Pancreas (tissue), 10 donors: ENCODE data around the gene SV2C. TPM values are rescaled to one million over a fixed set of nuclear protein-coding genes. Genes with fewer than 3 reads are reported as not detected.

ENCODE experiments used
- ATAC-seq, 4 donors: fragments of 200-7000 bp; cut with Tn5 transposase; one replicate each; pipeline versions ENCODE4 v1.8.0 to v1.9.1; 2020; ENCODE audit warnings: mild to moderate bottlenecking in 4 of 4, moderate library complexity in 4 of 4
- DNase-seq, 6 donors: peaks; one replicate each; pipeline ENCODE4 v3.0.0-alpha.2; 2020
- FAIRE-seq: peaks from 2 replicates; lab custom pipeline; 2012; peaks lifted over from hg19 to GRCh38; lab: Jason Lieb, UNC
- H3K27ac ChIP-seq, 4 donors: fragments of 200-600 bp; sonication (generic); 1 replicate in 3 of 4; 2 replicates in 1 of 4; pipeline versions ENCODE4 v1.5.0 to v1.8.0; 2020
- H3K27me3 ChIP-seq, 4 donors: fragments of 200-600 bp; one replicate each; pipeline ENCODE4 v1.8.0; 2021
- H3K36me3 ChIP-seq, 3 donors: fragments of 200-600 bp; sonication (generic) in 1 of 3; one replicate each; pipeline versions ENCODE4 v1.5.0 to v1.8.0; 2020 to 2021
- H3K4me1 ChIP-seq, 3 donors: fragments of 200-600 bp; one replicate each; pipeline ENCODE4 v1.8.0; 2021
- H3K4me3 ChIP-seq, 4 donors: fragments of 200-600 bp; sonication (generic) in 2 of 4; one replicate each; pipeline versions ENCODE4 v1.5.0 to v1.8.0; 2020 to 2021
- H3K9me3 ChIP-seq, 4 donors: fragments of 200-600 bp; one replicate each; pipeline ENCODE4 v1.8.0; 2021
- CTCF ChIP-seq, 4 donors: fragments of 200-600 bp; sonication (generic) in 3 of 4; IDR thresholded peaks; one replicate each; pipeline versions ENCODE4 v1.5.0 to v1.8.0; 2021; ENCODE audit warnings: antibody characterized with exemption in 4 of 4
- WGBS, 2 donors: extraction: QIAGEN DNeasy Blood & Tissue Kit; methylation state at CpG; one replicate each; pipeline ENCODE4 v1.1.7; 2013; 5-methylcytosine and 5-hydroxymethylcytosine counted together
- intact Hi-C, 3 donors: fragments of 100-400 bp; cut with DNase I; formaldehyde crosslinking; loops; one replicate each; pipeline versions ENCODE4 v1.11.1 to v1.14.2; 2022
- polyA plus RNA-seq, 2 donors: library from polyadenylated mRNA; stranded (reverse); fragments of 200-250 nt; gene quantifications; one replicate each; pipeline ENCODE4 v1.2.3, GENCODE V29; 2013
- total RNA-seq, 6 donors: library from RNA; stranded (reverse); fragmentation: NEBNext Ultra II Directional in 4 of 6; extraction: Animal tissue kit (Norgen Biotek cat#: 25700) in 4 of 6; gene quantifications; one replicate each; pipeline versions ENCODE4 v1.2.1 to v1.2.4, GENCODE V29; 2021 to 2023
- donor health status: healthy with polysubstance abuse.
- donor health status: DM: no; HTN: no; CAD: no; lungs with moderate emphysema.
- donor health status: DM: no; HTN: no; CAD: no.
- donor health status: control.
- donor health status: control.
- donor health status: Bipolar disorder and iron deficiency.
- donor health status: DM: yes; HTN: yes; CAD: no.
- donor health status: DM: no; HTN: no; CAD: no.
- donor health status: DM: no; HTN: no; CAD: no.
- donor health status: DM: yes; HTN: yes; CAD: no.

SV2C gene
- total and polyA plus RNA-seq, 8 donors, result 0.05 to 0.18 (median 0.08) TPM; not detected in 1

GRCh38 chr5:76219636-76220035 lies 136.5 kb downstream of the SV2C start:
- Histone ChIP-seq H3K4me3 (no peak overlapping the region), H3K27me3 (no peaks in the 10 kb centered on the region), H3K9me3 (no peaks in the 10 kb centered on the region), H3K36me3 (no peaks in the 10 kb centered on the region), H3K4me1 (no peaks in the 10 kb centered on the region), H3K27ac (no peak overlapping the region)
- ATAC-seq, result no peak
- intact Hi-C loops, result no loop called here
- no peak for FAIRE-seq
- no peak for TF ChIP-seq CTCF (IDR thresholded peaks at IDR 0.05)
- 72% methylated on average over 4 of the region's 4 CpGs for WGBS, 2 donors
- no peak for DNase-seq

GRCh38 chr5:76221311-76221710 lies 138.1 kb downstream of the SV2C start:
- intact Hi-C loops, result no loop called here
- Histone ChIP-seq H3K36me3 (no peaks in the 10 kb centered on the region), H3K27ac (no peak overlapping the region), H3K9me3 (no peaks in the 10 kb centered on the region), H3K4me1 (no peaks in the 10 kb centered on the region), H3K4me3 (no peak overlapping the region), H3K27me3 (no peaks in the 10 kb centered on the region)
- no peak for TF ChIP-seq CTCF (IDR thresholded peaks at IDR 0.05)
- ATAC-seq, result no peak
- 68 to 71% methylated on average over 4 of the region's 4 CpGs for WGBS, 2 donors
- FAIRE-seq, result no peak
- DNase-seq, result no peak

- intact Hi-C loops, result no loop called here
- FAIRE-seq (no peak), DNase-seq (no peak), ATAC-seq (no peak)
- Histone ChIP-seq H3K36me3 (no peaks in the 10 kb centered on the region), H3K9me3 (no peaks in the 10 kb centered on the region), H3K4me1 (no peaks in the 10 kb centered on the region), H3K27me3 (no peaks in the 10 kb centered on the region), H3K4me3 (no peak overlapping the region), H3K27ac (no peak overlapping the region)
- no peak for TF ChIP-seq CTCF (IDR thresholded peaks at IDR 0.05)
- WGBS, 2 donors, result 74 to 83% methylated on average over 3 of the region's 3 CpGs
Measured at GRCh38 chr5:76222318-76222717, 139.1 kb downstream of the SV2C start.

GRCh38 chr5:76223696-76224095 lies 140.5 kb downstream of the SV2C start:
- FAIRE-seq (no peak), DNase-seq (no peak), ATAC-seq (no peak)
- no peaks in the 10 kb centered on the region for H3K4me1 ChIP-seq
- no peak for TF ChIP-seq CTCF (IDR thresholded peaks at IDR 0.05)
- no peak overlapping the region for H3K27ac ChIP-seq
- H3K9me3 ChIP-seq, result no peaks in the 10 kb centered on the region
- H3K36me3 ChIP-seq, result no peaks in the 10 kb centered on the region
- no peaks in the 10 kb centered on the region for H3K27me3 ChIP-seq
- WGBS, 2 donors, result 12 to 14% methylated on average over 2 of the region's 2 CpGs
- H3K4me3 ChIP-seq, result no peak overlapping the region
- intact Hi-C loops, result no loop called here

GRCh38 chr5:76224898-76225297 lies 141.7 kb downstream of the SV2C start:
- Histone ChIP-seq H3K27me3 (no peaks in the 10 kb centered on the region), H3K4me3 (no peak overlapping the region), H3K27ac (no peak overlapping the region), H3K9me3 (no peaks in the 10 kb centered on the region), H3K36me3 (no peaks in the 10 kb centered on the region), H3K4me1 (no peaks in the 10 kb centered on the region)
- no peak for FAIRE-seq
- no peak for TF ChIP-seq CTCF (IDR thresholded peaks at IDR 0.05)
- DNase-seq, result no peak
- ATAC-seq, result no peak
- intact Hi-C loops, result no loop called here
- WGBS, 2 donors, result 53 to 62% methylated on average over 1 of the region's 1 CpG
